ENCODE results near the gene GNA12.
"Not testable (repeated sequence)": the region's sequence is repeated elsewhere in the genome, so short reads cannot be mapped to it uniquely, and the experiment has no call there.

The GNA12 gene

DNA sequence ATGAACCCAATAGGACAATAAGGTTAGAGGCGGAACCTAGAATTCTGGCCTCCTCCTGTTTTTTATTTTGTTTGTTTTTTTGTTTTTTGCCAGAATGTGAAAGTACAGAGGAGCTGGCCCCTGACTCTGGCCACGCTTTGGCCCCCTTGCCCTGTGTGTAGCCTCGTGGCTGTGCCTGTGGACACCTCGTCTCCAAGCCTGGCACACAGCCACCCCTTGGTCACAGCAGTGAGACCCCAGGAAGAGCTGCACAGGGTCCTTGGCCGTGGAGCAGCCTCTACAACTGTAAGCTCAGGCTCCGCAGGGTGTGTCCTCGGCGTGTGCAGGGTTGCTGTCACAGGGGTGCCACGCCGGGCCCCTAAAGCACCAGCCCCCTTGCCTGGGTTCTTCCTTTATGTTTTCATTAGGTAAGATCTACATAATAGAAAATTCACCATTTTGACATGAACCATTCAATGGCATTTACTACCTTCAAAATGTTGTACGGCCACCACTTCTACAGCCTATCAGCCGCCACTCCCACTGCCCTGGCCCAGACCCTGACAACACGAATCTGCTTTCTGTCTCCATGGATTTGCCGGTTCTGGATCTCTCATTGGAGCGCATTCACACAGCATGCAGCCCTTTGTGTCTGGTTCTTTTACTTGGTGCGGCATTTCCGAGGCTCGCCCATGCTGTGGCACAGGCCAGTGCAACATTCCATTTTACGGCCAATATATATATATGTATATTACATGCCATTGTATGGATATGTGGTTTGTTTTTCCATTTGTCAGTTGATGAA lies 105.2 kb downstream of the GNA12 start:
- FAIRE-seq: no peak

- no peak for FAIRE-seq
These were observed 106.2 kb downstream of the GNA12 start for GRCh38 chr7:2737771-2738540.

GRCh38 chr7:2737005-2737743 lies 106.9 kb downstream of the GNA12 start:
- not testable (repeated sequence) for FAIRE-seq

DNA sequence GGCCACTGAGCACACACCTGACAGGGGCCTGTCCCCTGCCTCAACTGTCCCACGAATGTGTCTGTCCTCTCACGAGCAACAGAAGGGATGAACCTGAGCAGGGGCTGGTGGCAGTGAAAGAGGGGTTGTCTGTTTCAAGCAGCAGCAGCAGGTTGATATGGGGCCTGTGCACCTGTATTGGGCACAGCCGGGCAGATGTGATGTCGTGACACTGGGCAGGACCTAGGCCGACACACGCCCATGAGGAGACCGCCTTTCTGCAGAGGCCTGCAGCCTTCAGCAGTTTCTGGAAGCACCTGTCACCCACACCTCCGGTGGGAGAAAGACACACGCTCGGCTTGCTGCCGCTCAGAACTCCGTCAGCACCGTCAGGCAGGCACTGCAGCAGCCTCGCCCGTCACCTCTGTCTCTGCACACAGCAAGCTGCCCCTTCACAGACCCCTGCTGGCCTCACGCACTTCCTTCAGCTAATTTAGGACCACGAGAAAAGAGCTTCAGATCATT lies 107.6 kb downstream of the GNA12 start:
- FAIRE-seq: no peak

DNA sequence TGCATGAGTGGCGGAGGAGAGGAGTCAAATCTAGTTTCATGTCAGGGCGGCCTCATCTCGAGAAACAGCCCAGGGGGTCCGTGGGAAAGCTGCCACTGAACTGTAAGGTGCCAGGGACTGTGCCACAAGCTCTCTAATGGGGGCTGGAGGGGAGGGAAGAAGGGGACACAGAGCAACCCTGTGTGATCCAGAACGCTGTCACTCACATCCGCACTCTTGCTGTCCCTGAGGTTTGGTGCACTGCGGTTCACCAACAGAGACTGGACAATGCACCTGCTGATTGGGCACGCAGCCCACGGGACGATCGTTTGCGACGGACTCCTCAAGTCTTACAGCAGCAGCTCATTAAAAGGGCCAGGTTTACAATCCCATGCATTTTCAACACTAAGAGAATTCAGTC lies 108.4 kb downstream of the GNA12 start:
- FAIRE-seq: no peak

DNA sequence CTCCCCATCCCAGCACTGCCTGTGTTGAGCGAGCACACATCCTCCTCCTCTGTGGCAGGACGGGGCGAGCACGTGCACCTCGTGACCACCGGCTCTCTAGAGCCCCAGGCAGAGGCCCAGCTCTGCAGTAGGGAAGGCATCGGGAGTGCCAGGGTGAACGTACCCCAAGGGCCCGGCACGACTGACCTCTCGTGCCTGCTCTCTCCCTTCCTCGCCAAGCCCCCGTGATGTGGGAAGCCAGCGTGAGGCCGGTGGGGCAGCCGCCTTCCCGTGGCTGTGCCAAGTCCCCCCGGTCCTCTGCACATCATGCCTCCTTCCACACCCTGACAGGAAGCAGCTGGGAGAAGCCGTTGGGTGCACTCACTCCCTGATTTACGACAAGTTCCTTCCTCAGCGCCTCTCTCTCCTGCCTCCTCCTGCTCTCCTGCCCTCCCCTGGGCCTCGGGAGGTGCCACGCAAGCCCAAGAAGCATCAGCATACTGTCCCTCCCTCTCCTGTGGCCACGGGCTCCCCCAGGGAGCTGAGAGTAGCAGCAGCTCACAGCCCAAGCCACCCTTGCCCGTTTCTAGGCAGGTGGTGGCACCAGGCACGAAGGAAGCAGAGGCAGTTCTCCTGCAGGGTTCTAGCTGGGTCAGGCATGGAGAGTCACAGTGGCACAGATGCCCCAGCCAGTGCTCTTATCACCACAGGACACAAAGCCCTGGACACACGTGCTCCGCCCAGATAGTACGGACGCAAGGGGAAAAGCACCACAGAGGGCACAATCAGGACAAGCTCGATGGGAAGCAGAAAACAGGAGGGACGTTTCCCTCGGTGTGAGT lies 109.1 kb downstream of the GNA12 start:
- FAIRE-seq: no peak

- no peak for FAIRE-seq
These were observed 109.9 kb downstream of the GNA12 start for GRCh38 chr7:2734084-2734686.

DNA sequence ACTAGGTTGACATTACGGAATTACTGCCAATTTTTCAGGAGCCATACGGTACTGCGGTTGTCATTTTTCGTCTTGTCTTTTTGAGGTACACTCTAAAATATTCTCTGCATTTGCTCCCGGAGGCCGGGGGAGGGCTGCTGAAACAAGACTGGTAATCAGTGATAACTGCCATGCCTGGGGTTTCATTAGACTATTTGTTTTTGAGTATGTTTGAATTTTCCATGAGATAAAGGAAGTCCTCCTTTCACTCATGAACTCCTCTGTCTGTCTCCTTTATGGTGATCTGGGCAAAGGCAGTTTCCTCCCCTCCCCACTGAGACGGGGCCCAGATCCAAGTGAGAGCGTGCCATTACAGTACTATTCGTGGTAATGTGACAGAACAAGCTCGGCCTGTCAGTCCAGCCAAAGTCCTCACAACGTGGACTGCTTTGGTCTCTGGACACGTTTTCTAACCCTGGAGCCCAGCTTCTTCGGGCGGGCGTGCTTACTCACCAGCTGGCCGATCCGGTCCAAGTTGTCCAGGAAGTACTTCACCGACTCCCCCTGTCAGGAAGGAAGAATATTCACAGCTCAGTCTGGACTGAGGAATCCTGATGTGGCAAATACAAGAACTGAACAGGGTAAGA lies 111.0 kb downstream of the GNA12 start:
- no peak for FAIRE-seq

GRCh38 chr7:2732388-2732787 lies 111.7 kb downstream of the GNA12 start:
- no peak for FAIRE-seq

- FAIRE-seq: no peak
These were observed 113.0 kb downstream of the GNA12 start for GRCh38 chr7:2730846-2731770.

DNA sequence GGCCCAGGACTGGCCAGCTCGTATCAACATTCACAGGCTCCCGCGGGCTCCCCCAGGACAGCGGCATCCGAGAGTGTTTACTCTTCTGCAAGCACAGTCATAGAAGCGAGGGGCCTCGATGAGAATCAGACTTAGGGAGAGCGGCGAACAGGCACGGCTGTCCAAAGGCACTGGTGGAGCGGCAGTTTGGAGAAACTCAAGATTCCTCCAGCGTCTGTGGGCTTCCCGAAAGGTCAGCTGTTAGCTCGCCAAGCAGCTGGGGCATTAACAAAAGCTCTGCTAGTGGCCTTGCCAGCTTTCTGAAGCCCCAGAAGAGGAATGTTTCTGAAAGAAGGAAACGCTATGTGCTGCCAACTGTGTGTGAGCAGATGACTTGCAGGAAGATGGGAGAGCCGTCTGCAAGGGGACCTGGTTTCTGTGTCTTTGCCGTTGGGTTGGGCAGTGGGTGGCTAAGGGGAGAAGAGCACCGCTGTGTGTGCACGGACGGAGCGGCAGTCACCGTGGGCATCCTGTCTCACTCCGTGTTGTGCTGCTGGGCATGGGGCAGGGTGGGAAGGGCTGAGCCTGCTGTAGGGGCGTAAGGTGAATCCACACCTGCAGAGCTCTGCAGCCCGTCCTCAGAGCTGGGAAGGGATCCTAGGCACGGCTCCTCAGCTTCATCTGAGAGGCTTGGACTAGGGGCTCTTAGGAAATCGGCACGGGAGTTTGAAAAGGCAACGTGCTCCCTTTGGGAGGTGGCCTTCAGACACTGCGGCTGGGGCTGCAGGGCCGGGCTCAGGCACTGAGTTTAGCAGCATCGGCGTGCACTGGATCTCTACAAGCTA lies 114.0 kb downstream of the GNA12 start:
- no peak for FAIRE-seq

DNA sequence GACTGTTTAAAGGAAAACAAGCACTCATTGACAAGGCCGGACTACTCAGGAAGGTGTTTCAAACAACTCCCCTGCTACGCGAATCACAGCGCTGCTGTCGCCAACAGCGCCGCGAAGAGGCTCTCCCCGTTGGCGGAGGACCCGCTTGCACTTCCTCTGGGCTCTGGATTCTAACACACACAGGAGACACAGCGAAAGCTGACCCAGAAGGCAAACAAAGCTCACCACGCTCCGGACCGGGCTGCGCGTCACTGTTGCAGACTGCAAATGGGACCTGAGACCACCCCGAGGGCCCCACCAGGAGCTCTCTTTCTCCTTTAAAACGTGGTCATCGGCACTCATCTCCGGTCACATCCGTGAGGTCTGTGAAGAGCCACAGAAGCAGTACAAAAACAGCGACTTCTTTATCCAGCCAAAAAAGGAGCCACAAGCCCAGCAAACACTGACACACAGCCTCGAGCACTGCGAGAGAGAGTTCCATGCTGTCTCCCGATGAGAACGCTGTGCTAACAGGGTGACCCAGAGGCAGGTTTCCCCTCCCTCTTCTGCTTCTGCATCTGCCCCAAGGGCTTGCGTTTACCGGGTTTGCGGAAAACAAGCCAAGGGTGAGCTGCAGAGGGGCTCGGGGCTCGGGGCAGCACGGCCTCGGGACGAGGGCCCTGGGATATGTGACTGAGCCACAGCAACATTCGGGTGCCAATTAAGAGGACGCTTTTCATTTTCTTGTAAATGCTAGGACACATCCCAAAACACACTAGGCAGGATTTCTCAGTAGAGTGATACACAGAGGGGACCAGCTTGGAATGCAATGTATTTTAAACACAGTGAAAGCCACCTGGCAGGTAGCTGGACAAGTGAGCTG lies 114.8 kb downstream of the GNA12 start:
- no peak for FAIRE-seq

- peak; percentile 60 for FAIRE-seq
These were observed 115.6 kb downstream of the GNA12 start for GRCh38 chr7:2728316-2729030.

DNA sequence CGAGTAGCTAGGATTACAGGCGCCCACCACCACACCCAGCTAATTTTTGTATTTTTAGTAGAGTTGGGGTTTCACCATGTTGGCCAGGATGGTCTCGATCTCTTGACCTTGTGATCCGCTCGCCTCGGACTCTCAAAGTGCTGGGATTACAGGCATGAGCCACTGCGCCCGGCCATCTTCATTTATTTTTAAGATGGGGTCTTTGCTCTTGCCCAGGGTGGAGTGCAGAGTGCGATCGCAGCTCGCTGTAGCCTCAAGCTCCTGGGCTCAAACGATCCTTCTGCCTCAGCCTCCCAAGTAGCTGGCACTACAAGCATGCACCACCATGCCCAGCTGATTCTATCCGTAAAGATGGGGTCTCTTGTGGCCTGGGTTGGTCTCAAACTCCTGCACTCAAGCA lies 116.9 kb downstream of the GNA12 start:
- not testable (repeated sequence) for FAIRE-seq

DNA sequence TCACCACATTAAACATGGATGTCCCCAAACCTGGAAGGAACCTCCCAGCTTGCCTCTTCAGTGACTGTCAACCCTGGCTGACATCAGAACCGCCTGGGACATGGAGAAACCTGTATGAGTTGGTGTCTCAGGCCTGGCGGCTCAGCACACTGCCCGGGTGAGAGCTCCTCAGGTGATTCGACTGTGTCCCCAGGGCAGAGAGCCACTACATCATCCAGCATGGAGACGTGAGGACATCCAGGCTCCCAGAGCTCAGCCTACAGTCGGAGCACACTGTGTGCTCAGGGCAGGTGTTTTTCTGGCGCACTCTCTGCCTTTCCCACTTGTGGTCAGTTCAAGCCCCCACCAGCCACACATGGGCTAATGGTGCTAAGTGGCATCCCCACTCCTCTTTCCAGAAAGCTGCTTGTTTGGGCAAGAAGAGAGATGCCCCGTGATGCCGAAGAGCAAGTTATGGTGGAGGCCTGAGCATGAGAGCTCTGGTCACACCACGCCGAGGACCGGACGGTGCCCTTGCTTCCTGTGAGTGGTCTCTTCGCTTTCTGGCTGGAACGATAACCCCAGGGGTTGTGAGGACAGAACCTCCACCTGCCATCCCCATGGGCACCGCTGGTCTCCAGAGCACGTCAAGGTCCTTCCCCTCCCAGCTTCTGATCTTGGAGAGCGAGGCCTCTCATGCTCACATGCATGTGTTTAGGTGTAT lies 117.6 kb downstream of the GNA12 start:
- no peak for FAIRE-seq

DNA sequence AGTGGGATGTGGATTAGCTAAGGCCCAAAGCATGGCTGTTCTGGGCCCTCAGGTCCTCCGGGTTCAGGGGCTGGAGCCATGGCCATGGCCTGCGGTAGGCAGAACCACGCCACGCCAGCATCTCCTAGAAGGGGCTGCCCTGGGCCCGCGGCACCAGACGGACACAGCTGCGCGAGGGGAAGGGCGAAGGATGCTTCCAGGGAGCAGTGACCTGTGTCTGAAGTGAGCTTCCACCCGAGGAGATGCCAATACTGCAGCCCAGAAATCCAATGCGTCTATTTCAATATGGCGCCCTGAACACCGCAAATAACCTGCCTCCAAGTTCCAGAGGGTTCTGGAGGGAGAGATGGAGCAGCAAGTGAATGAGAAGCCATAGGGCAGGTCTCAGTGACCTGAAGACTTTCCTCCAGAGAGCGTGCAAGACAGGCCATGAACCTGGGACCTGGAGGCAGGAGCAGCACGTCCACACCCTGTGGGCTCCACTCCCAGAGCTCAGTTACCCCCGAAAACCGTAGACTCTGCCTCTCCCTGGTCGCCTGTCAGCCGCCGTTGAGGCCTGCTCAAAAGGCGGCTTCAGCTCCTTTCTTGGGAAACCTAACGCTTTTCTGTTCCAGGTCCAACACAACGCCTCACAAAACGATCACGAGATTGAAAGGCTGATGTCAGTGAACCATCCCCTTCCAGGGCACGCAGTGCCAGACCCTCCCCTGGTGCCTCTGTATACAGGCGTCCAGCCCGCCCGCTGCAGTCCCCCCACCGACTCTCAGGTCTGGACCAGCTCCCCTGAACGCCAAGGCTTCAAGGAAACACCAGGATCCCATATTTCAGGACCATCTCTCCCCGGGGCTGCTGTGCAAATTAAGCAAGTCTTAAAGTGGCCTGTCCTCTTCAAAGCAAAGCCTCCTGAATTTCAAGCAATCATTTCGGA lies 118.7 kb downstream of the GNA12 start:
- FAIRE-seq: no peak
